ENCODE data around the gene DLL3. TPM values are rescaled to one million over a fixed set of nuclear protein-coding genes. Genes with fewer than 3 reads are reported as not detected.
"Not testable (repeated sequence)": the region's sequence is repeated elsewhere in the genome, so short reads cannot be mapped to it uniquely, and the experiment has no call there.

The DLL3 gene
- under 1 TPM in 9 of 12 donors, not detected in 3; 0.08 to 0.25 (median 0.16) TPM for polyA plus RNA-seq (ENCODE audit: insufficient read length in 12 of 12)
- long read RNA-seq, donor 1, partial matches to known transcripts, result 0 of 2 reads
- long read RNA-seq, donor 1, other reads (novel, unspliced or antisense), result 0 of 2 reads
- long read RNA-seq, donor 2, result 0 reads
- long read RNA-seq, donor 3, result 0 reads
- long read RNA-seq, donor 4, result 0 reads
- long read RNA-seq, donor 5, result 0 reads
- long read RNA-seq, donor 6, result 0 reads
- long read RNA-seq, donor 7, result 0 reads
- long read RNA-seq, donor 8, result 0 reads
- long read RNA-seq, donor 9, result 0 reads
- long read RNA-seq, donor 10, result 0 reads
- long read RNA-seq, donor 11, result 0 reads

GRCh38 chr19:39498798-39499642 lies at the start of gene DLL3:
Gene DLL3 (plus strand): TSS chr19:39498947. CDS start chr19:39498975, 28 bp downstream.
- DNase-seq, result no peak

GRCh38 chr19:39449116-39449797 lies 49.5 kb upstream of the DLL3 start:
- DNase-seq, result no peak

GRCh38 chr19:39451257-39451656 lies 47.5 kb upstream of the DLL3 start:
- not testable (repeated sequence) for DNase-seq

- no peak for DNase-seq
Observed at GRCh38 chr19:39463403-39463802, 35.3 kb upstream of the DLL3 start.

- no peak for DNase-seq
Observed at GRCh38 chr19:39465956-39466747, 32.6 kb upstream of the DLL3 start.

- no peak for DNase-seq
Observed at GRCh38 chr19:39467941-39468340, 30.8 kb upstream of the DLL3 start.

- no peak for DNase-seq
Observed at GRCh38 chr19:39469036-39469435, 29.7 kb upstream of the DLL3 start.

- DNase-seq, result no peak
Observed at GRCh38 chr19:39469567-39469966, 29.2 kb upstream of the DLL3 start.

GRCh38 chr19:39470724-39471339 lies 27.9 kb upstream of the DLL3 start:
- no peak for DNase-seq

GRCh38 chr19:39471756-39472536 lies 26.8 kb upstream of the DLL3 start:
- no peak for DNase-seq

- DNase-seq, result no peak
Observed at GRCh38 chr19:39472746-39473442, 25.9 kb upstream of the DLL3 start.

- DNase-seq, result no peak
Observed at GRCh38 chr19:39473443-39473960, 25.2 kb upstream of the DLL3 start.

GRCh38 chr19:39474139-39474620 lies 24.6 kb upstream of the DLL3 start:
- DNase-seq, result no peak

GRCh38 chr19:39475748-39476147 lies 23.0 kb upstream of the DLL3 start:
- no peak for DNase-seq

- not testable (repeated sequence) for DNase-seq
Observed at GRCh38 chr19:39479319-39479801, 19.4 kb upstream of the DLL3 start.

GRCh38 chr19:39479916-39480315 lies 18.8 kb upstream of the DLL3 start:
- DNase-seq, result no peak

- DNase-seq, result peak; percentile 96
Observed at GRCh38 chr19:39480337-39481228, 18.2 kb upstream of the DLL3 start, which contains the start of gene TIMM50. Gene TIMM50 (plus strand): TSS chr19:39480838. CDS start chr19:39480854, 16 bp downstream.

GRCh38 chr19:39481229-39481545 lies 17.6 kb upstream of the DLL3 start:
- DNase-seq, result no peak
